Left lobe of liver (tissue), 2 donors: Measurements from ENCODE around the gene SERPINB7. TPM values are rescaled to one million over a fixed set of nuclear protein-coding genes. Genes with fewer than 3 reads are reported as not detected.

Experiments used
- ATAC-seq: fragments of 200-7000 bp; cut with Tn5 transposase; one replicate; pipeline ENCODE4 v1.9.1; 2020; ENCODE audit warnings: mild to moderate bottlenecking, moderate library complexity
- DNase-seq: peaks from one replicate; pipeline ENCODE4 v3.0.0-alpha.2; 2020; ENCODE audit warnings: low spot score
- total RNA-seq: library from RNA; stranded (reverse); gene quantifications from one replicate; pipeline ENCODE4 v1.2.1, GENCODE V29; 2021
- donor health status: DM: no; HTN: no; CAD: no; lungs with moderate emphysema.
- donor health status: DM: no; HTN: yes; CAD: no.

The SERPINB7 gene
- total RNA-seq, 1 donor from 2014 or later, result not detected

DNA sequence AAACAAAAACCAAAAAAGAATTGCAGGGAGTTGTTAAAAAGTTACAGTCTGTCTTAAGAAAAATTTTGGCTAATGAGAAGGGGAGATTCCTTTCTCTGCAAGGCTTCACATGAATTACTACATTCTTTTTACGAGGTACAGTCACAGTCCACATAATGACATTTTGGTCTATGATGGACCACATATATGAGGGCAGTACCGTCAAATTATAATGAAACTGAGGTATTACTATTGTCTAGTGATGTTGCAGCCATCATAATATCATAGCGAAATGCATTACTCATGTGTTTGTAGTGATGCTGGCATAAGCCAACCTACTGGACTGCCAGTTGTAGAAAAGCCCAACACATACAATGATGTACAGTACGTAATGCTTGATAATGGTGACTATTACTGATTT, 12.5 kb downstream of the SERPINB7 start:
- ATAC-seq (no peak), DNase-seq (no peak)

DNA sequence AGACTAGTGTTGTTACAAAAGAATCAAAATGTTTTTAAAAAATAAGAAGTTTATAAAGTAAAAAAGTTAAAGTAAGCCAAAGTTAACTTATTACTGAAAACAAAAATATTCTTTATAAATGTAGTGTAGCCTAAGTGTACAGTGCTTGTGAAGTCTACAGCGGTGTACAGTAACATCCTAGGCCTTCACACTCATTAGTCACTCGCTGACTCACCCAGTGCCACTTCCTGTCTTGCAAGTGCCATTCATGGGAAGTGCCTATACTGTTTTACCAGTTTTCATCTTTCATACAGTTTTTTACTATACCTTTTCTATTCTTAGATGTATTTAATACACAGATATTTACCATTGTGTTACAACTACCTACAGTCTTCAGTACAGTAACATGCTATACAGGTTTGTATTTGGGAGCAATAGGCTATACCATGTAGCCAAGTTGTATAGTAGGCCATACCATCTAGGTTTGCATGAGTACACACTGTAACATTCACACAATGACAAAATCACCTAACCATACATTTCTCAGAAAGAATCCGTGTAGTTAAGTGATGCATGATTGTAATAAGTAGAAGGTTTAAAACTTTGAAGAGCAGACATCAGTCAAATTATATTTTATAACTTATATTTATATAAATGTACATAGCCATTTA, 13.4 kb downstream of the SERPINB7 start:
- DNase-seq, result no peak
- no peak for ATAC-seq

DNA sequence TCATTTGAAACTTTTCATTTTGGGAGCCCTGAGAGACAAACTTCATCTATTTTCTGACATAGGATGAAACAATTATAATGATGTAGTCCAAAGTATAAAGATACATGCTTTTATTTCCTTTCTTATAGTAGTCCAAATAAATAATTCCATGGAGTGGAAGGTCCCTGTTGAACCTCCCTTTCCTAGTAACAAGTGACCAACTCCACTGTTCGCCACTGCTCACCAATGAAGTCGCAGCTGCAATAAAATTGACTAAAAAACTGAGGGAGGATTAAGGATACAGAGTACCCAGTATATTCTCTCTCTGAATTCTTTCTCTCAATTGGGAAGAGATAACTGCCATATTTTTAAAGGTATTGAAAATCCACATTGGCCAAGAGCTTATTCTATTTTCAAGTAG, 14.1 kb downstream of the SERPINB7 start:
- DNase-seq (no peak), ATAC-seq (no peak)

DNA sequence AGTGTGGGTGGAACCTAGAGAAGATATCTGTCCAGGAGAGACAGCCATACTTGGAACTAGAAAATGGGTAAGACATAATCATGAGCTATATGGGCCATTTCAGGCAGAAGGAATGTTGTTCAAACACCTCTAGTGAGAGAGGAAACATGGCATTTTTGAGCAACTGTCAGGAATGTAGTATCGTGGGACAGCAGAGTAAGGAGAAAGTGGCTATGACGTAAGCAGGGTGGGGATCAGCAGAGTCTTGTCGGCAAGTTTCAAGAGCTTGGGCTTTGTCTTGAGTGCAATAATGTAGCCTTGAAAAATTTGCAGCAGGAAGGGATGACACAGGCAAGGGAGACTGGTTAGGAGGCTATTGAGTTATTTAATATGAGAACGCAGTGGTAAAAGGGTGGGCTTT, 20.4 kb downstream of the SERPINB7 start:
- ATAC-seq, result no peak
- no peak for DNase-seq

DNA sequence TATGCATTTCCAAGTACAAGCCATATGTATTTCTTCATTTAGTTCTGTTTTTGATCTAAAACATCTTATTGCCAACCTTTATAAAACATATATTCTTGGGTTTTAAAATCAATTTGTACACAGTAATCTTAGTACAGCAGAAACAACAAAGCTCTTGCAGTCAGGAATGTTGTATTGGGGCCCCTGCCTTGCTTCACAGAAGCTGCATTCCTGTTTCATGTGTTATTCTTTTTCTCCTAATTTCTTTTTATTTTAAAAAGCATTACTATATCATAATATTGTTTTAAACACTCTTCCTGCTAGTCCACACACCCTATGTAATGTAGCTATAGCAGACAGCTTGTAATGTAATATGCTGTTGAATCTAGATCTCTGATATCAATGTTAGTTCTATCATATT, 24.0 kb downstream of the SERPINB7 start:
- no peak for ATAC-seq
- no peak for DNase-seq

DNA sequence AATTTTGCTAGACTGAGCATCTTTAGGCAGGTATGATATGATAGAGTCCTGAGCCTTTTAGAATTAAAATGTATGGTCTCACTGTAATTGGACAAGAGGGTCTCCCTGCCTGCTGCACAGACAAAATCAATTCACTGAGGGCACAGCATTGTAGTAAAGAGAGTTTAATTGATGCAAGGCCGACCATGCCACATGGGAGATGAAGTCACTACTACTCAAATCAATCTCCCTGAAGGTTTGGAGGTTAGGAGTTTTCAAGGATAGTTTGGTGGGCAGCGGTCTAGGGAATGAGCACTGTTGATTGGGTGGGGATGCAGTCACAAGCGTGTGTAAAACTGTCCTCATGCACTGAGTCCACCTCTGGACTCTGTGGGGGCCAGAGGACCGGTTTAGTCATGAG, 26.1 kb downstream of the SERPINB7 start:
- no peak for ATAC-seq

DNA sequence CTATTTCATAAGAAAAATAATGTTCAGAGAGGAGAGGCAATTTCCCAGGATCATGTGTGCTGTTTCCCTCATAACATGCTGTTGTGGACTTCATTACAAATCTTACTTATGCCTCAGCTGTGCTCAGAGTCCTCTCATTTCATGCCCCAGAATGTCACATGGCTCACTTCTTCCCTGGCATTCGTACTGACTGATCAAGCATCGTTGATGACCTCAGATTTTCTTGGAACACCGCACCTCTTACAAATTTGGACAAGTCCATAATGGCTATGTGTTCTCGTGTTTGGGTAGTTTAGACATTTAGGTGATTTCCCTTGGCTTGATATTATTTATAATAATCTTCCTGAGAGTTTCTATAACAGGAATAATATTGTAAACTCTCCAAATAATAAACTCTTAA, 32.9 kb downstream of the SERPINB7 start:
- ATAC-seq (no peak), DNase-seq (no peak)

More for the DNA sequence above, 26.1 kb downstream of the SERPINB7 start:
- no peak for DNase-seq

DNA sequence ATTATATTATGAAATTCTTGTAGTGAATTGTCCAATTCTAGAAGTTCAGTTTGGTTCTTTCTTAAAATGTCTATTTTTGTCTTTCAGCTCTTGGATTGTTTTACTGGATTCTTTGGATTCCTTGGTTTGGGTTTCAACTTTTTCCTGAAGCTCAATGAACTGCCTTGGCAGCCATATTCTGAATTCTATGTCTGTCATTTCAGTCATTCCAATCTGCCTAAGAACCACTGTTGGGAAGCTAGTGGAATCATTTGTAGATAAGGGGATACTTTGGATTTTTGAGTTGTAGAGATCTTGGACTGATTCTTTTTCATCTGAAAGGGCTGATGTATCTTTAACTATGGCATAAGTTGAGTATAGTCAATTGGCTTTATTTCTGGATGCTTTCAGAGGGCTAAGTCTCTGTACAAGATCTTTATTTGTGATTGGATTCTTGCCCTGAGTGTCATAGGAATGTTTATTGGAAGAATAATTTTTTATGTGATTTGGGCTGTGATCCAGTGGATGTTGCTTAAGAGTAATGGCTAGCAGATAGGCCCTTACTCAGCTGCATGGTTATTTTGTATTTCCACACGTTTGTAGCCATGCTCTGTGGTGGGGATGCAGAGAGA, 42.3 kb downstream of the SERPINB7 start:
- ATAC-seq, result no peak
- no peak for DNase-seq

DNA sequence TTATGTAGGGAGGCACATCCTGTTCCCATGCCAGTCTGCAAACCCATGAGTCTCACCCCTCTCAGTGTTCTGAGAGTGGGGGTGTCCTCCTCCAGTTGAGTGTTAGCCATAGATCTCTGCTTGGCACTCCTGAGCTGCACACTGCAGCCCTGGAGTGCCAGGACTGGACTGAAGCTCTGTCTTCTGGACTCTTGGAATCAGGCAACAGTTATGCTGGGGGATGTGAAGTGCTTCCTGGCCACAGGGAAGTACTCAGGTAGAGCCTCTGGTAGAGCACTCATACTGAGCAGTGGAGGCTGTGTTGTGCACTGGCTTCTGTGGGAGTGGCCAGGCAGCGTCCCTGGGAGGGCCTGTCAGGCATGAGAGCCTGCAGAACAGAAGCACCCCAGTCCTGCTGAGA, 43.0 kb downstream of the SERPINB7 start:
- DNase-seq, result no peak
- ATAC-seq, result no peak

DNA sequence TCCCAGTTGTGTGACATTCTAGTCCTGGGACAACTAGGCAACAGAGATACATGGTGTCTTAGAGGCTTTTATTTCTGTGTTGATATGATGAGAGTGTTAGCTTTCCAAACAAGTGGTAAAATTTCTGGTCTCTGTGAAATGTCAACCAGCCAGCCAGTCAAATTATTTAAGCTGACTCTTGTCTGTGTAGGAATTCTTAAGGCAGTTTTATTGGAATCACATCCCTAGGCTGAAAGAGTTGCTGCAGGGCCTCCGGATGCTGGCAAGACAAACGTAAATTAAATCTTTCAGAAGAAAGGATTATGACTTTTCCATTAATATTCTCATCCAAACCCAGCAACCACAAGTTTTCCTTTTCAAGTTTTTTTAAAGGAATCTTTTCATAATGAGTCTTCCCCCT, 44.6 kb downstream of the SERPINB7 start:
- ATAC-seq (no peak), DNase-seq (no peak)

DNA sequence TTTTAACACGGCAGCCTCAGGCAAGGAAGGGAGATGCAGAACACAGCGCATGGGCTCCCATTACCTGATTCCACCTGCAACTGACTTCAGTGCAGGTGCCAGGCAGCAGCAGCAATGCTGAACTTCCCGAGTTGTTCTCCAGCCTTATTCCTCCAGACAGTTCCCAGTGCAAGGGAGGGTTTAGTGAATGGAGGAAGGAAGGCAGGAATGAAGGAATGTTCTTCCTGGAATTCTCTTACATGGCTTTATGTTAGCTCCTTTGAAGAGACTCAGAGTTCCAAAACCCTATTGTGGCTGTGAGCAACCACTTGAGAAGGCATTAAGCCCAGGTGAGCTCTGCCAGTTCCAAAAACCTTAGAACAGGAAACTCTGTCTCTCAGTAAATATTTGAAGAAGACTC, 45.5 kb downstream of the SERPINB7 start:
- ATAC-seq, result no peak
- DNase-seq, result no peak

DNA sequence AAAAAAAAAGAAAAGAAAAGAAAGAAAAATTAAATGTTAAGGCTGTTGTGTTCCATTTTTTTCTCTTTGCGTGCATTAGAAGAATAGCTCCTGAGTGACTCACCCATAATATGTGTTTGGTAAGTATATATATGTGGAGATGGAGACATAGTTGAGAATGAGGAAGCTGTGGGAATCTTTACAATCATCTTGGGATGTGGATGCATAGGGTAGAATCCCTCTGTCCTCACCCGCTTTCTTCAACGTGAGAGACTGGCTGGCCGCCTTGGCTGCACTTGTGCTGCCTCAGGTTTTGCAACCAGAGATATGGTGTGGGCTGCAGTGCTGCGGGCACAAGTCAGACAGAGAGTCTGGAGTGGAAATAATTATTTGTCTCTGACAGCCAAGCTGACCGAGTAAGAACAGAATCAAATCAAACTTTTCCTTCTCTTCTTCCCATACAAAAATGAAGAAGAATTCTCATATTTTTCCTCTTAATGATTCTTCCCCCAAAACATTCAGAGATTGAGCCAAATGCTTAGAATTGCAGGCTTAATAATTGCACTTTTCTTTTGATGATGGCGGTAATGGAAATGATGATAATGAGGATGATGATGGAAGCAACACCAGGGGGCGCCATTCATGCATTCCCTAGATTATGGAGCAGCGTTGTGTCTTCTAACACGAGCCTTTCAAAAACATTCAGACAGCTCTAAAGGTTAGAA, 48.5 kb downstream of the SERPINB7 start:
- ATAC-seq, result peak; percentile 67
- no peak for DNase-seq

DNA sequence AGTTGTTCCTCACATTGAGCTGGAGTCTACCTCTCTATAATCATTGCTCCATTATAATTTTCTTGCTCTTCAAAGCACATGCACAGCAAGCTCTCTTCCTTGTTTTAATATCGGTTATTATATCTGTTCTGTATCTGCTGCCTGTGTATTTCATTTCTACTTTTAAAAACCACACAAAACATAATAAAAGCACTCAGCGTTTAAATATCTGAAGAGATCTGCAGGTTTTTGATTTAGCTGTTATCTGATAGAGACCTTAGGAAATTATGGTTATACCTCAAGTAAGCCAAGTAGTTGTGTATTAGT, 49.0 kb downstream of the SERPINB7 start:
- ATAC-seq, result no peak

DNA sequence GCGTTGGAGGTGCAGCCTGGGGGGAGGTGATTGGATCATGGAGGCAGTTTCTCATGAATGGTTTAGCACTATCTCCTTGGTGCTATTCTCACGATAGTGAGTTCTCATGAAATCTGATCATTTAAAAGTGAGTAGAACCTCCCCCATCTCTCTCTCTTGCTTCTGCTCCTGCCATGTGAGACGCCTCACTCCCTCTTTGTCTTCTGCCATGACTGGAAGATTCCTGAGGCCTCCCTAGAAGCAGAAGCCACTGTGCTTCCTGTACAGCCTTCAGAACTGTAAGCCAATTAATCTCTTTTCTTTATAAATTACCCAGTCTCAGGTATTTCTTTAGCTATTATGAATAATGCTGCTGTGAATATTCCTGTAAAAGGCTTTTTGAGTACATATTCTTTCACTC, 52.9 kb downstream of the SERPINB7 start:
- DNase-seq, result no peak
- ATAC-seq, result no peak

More for the DNA sequence above, 49.0 kb downstream of the SERPINB7 start:
- DNase-seq, result no peak

DNA sequence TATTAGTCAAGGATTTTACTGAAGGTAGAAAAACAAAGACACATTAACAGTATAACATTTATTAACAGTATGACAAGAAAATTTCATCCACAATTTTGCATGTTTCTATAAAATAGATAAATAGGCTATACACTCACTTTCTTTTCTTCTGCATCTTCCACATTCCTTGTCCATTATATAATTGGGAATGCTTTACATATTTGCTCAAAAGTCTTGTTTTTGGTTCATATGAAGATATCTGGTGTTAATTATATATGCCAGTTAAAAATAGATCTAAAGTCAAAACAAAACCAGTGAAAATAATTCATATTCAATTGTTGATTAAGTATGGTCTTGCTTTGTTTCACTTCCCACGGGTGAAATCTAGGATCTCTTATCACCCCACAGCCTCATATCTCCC, 53.4 kb downstream of the SERPINB7 start:
- no peak for DNase-seq

DNA sequence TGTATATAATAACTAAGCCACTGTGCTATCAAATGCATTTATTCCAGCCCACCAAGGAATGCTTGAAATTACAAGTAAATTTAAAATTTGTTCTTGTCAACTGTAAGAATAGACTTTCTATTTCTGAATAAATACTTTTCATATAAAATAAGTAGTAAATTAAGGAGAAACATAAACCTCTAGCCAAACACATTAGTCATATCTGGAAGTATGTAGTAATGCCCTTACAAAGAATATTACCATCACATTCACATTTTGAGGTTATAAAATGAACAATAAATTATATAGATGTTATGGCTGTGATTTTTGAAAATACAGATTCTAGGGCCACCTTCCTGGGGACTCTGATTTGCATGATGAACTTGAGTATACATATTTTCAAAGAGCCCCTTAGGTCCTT, 54.7 kb downstream of the SERPINB7 start:
- no peak for ATAC-seq
- no peak for DNase-seq

More for the DNA sequence above, 53.4 kb downstream of the SERPINB7 start:
- ATAC-seq, result no peak

DNA sequence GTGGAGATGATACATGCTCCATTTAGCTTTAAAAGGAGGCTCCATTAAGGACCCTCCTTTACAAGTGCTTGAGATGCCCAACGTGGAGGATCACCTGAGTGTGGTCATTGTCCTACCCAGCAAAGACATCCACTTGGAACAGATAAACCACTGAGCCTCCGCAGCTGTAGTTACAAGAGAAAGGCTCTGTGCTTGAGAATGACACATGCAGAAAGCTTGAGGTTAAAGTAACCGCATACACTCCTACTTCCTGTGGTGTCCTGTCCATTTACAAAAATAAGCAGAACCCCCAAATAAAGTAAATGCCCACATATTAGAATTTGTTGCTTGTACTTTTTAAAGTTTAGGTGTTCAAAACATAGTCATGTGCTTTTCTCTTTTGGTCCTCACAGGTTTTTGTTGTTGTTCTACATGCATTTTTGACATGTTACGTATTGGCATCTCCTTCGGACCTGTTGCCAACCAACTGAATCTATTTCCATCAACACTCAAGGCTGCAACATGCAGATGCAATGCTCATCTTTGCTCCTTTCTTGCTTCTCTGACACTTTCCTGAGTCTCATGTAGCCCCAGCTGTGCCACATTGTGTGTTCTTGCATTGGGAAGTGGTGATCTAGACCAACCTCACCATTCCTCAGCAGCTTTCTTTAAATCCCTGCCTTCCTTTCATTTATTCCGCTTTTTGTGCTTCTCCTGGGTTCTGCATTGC, 56.0 kb downstream of the SERPINB7 start:
- DNase-seq, result no peak
- ATAC-seq, result no peak

DNA sequence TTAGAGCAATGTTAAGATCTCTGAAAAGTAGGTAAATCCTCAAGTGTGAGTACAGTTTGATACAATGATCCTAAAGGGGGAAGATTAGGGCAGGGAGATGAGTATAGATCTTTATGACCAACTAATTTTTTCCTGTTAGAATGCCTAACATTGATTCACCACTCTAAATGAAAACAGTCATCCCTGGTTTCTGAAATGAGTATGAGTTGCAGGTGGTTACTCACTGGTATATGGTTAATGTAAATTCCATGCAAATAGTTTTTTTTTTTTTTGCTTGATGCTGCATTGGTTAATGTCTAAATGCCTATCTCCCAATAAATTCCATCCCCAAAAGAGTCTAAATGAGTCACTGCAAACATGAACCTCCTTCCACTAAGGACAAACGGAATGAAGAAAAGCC, 57.3 kb downstream of the SERPINB7 start:
- no peak for ATAC-seq
- DNase-seq, result no peak

DNA sequence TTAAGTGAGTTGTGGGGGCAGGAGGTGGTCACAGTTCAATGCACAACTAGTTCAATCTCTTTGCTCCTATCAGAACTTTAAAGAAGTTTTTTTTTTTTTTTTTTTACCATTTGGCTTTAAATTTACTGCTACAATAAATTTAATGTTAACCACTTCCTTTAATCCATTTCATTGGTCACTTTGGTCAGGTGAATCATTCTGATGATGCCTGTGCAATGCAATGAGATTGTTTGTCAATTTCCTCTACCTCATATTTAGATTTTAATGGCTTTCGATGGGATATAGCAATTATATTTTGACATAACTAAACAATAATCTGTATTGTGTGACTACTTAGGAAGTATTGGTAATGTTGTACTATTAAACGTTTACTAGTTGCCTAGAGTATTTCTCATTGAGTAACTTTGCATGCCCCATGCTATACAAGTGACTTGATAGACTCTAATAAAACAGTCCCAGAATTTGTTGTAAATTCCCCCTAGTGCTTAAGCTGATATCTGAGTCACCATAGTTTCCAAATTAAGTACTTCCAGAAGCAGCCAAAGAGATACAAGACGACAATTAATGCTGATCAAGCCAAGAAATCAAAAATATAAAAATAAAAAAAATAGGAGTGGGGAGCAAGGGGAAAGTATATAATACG, 59.4 kb downstream of the SERPINB7 start:
- DNase-seq (no peak), ATAC-seq (no peak)

DNA sequence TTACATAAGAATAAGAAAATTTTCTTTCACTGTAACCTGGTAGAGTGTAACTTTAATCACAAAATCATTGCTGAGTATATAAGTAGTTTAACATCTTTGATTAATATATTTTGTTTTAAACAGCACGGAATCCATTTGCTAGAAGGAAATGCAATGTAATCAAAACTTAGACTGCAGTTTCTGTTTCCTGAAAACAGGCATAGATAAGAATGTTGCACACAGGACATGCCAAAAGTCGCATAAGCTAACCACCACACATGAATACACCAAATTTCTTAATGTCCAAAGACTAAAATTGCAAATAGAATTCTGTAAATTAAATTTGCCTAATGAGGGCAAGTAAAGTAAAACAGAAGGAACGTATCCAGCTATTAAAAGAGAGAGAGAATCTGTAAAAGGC, 61.2 kb downstream of the SERPINB7 start:
- no peak for ATAC-seq
- DNase-seq, result no peak

DNA sequence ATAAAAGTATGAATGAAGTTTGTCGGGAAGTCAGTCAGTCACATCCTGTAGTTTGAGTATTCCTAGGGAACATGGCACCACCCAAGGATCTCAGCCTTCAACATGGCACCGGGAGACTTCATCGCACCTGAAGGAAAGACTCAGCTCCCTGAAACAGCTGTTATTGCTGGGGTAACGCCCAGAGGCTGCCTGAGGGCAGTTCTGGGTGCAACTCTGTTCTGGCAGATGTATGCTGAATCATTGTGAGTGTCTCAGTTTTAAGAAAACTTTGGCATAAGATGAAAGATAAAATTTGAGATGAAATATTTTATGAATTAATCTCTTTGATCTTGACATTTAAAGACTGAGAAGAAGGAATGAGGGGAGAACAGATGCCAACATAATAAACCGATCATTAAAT, 62.4 kb downstream of the SERPINB7 start:
- no peak for DNase-seq
- no peak for ATAC-seq
